ENCODE measurements around the gene MAG. TPM values are rescaled to one million over a fixed set of nuclear protein-coding genes. Genes with fewer than 3 reads are reported as not detected.

Gene MAG
- total and polyA plus RNA-seq, 9 of the 15 experiments (the other 6 are each of a cell fraction or from before 2014, with no cell fraction given): 0.11 to 10.0 (median 1.6) TPM

DNA sequence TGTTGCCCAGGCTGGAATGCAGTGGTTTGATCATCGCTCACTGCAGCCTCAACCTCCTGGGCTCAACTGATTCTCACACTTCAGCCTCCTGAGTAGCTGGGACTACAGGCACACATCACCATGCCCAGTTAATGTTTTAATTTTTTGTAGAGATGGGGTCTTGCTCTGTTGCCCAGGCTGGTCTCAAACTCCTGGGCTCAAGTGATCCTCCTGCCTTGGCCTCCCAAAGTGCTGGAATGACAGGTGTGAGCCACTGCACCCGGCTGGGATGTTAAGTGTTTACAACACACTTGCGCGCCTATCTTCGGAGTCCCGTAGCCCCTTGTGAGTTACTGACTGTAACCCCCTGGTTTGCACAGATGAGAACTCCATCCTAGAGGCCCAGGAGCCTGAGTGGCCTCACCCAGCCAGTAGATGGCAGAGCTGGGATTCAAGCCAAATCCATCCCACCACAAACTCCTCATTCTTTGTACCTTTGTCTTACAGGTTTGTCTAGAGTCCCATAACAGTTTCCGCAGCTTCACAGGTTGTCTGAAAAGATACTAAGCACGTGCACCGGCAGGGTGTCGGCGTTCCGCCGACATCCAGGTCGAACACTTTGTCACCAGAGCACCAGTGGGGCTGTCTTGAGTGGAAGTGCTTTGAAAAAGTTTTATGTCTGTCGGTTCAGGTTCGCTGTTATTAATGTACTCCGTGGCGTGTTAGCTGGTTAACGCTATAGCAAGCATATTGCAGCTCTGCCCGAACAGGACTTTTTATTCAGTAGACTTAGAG is 14.7 kb downstream of the MAG start (continued):
- TF ChIP-seq ZNF589 (CRISPR knock-in tag; IDR thresholded peaks at IDR 0.05; ENCODE audit: low read depth) (no peak), HNRNPUL1 (IDR thresholded peaks at IDR 0.05; ENCODE audit: low read length) (no peak), ZNF76 (CRISPR knock-in tag; IDR thresholded peaks at IDR 0.05; ENCODE audit: borderline replicate concordance) (no peak), CHD2 (IDR thresholded peaks at IDR 0.05; ENCODE audit: low read depth, low read length) (no peak), NR3C1 (CRISPR knock-in tag; IDR thresholded peaks at IDR 0.05) (no peak), SMC3 (conservative IDR thresholded peaks at IDR 0.05; ENCODE audit: insufficient read depth, low read depth, low read length) (no peak), KLF6 (CRISPR knock-in tag; IDR thresholded peaks at IDR 0.05; ENCODE audit: borderline replicate concordance) (0 out of 2 replicates have a peak, but pooled peaks have one; percentile 22), XRCC3 (IDR thresholded peaks at IDR 0.05) (no peak), ADNP (tag; IDR thresholded peaks at IDR 0.05) (no peak), ZFP36 (IDR thresholded peaks at IDR 0.05; ENCODE audit: low read depth, low read length, partially characterized antibody) (no peak), MIER1 (IDR thresholded peaks at IDR 0.05; ENCODE audit: low read depth) (0 out of 2 replicates have a peak, but pooled peaks have one; percentile 55), ZC3H8 (IDR thresholded peaks at IDR 0.05) (no peak), GABPA (tag; conservative IDR thresholded peaks at IDR 0.05; ENCODE audit: low read depth) (no peak), TAL1 (IDR thresholded peaks at IDR 0.05) (no peak), SREBF1 (IDR thresholded peaks at IDR 0.05; ENCODE audit: borderline replicate concordance, low read depth, low read length) (no peak)
- TF ChIP-seq, protein P1, sequence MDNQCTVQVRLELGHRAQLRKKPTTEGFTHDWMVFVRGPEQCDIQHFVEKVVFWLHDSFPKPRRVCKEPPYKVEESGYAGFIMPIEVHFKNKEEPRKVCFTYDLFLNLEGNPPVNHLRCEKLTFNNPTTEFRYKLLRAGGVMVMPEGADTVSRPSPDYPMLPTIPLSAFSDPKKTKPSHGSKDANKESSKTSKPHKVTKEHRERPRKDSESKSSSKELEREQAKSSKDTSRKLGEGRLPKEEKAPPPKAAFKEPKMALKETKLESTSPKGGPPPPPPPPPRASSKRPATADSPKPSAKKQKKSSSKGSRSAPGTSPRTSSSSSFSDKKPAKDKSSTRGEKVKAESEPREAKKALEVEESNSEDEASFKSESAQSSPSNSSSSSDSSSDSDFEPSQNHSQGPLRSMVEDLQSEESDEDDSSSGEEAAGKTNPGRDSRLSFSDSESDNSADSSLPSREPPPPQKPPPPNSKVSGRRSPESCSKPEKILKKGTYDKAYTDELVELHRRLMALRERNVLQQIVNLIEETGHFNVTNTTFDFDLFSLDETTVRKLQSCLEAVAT (IDR thresholded peaks at IDR 0.05): peak; percentile 8 to 25; a peak in 2 of 4 replicates
- TF ChIP-seq, protein P2, sequence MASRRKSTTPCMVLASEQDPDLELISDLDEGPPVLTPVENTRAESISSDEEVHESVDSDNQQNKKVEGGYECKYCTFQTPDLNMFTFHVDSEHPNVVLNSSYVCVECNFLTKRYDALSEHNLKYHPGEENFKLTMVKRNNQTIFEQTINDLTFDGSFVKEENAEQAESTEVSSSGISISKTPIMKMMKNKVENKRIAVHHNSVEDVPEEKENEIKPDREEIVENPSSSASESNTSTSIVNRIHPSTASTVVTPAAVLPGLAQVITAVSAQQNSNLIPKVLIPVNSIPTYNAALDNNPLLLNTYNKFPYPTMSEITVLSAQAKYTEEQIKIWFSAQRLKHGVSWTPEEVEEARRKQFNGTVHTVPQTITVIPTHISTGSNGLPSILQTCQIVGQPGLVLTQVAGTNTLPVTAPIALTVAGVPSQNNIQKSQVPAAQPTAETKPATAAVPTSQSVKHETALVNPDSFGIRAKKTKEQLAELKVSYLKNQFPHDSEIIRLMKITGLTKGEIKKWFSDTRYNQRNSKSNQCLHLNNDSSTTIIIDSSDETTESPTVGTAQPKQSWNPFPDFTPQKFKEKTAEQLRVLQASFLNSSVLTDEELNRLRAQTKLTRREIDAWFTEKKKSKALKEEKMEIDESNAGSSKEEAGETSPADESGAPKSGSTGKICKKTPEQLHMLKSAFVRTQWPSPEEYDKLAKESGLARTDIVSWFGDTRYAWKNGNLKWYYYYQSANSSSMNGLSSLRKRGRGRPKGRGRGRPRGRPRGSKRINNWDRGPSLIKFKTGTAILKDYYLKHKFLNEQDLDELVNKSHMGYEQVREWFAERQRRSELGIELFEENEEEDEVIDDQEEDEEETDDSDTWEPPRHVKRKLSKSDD (conservative IDR thresholded peaks at IDR 0.05; ENCODE audit: low read length): no peak
- TF ChIP-seq, protein P3, sequence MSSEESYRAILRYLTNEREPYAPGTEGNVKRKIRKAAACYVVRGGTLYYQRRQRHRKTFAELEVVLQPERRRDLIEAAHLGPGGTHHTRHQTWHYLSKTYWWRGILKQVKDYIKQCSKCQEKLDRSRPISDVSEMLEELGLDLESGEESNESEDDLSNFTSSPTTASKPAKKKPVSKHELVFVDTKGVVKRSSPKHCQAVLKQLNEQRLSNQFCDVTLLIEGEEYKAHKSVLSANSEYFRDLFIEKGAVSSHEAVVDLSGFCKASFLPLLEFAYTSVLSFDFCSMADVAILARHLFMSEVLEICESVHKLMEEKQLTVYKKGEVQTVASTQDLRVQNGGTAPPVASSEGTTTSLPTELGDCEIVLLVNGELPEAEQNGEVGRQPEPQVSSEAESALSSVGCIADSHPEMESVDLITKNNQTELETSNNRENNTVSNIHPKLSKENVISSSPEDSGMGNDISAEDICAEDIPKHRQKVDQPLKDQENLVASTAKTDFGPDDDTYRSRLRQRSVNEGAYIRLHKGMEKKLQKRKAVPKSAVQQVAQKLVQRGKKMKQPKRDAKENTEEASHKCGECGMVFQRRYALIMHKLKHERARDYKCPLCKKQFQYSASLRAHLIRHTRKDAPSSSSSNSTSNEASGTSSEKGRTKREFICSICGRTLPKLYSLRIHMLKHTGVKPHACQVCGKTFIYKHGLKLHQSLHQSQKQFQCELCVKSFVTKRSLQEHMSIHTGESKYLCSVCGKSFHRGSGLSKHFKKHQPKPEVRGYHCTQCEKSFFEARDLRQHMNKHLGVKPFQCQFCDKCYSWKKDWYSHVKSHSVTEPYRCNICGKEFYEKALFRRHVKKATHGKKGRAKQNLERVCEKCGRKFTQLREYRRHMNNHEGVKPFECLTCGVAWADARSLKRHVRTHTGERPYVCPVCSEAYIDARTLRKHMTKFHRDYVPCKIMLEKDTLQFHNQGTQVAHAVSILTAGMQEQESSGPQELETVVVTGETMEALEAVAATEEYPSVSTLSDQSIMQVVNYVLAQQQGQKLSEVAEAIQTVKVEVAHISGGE (CRISPR knock-in tag; IDR thresholded peaks at IDR 0.05): no peak
- TF ChIP-seq, protein P4, sequence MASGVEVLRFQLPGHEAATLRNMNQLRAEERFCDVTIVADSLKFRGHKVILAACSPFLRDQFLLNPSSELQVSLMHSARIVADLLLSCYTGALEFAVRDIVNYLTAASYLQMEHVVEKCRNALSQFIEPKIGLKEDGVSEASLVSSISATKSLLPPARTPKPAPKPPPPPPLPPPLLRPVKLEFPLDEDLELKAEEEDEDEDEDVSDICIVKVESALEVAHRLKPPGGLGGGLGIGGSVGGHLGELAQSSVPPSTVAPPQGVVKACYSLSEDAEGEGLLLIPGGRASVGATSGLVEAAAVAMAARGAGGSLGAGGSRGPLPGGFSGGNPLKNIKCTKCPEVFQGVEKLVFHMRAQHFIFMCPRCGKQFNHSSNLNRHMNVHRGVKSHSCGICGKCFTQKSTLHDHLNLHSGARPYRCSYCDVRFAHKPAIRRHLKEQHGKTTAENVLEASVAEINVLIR (CRISPR knock-in tag; IDR thresholded peaks at IDR 0.05): no peak

All from K562 (cell line).